ENCODE data around the gene SLC26A1.

DNA sequence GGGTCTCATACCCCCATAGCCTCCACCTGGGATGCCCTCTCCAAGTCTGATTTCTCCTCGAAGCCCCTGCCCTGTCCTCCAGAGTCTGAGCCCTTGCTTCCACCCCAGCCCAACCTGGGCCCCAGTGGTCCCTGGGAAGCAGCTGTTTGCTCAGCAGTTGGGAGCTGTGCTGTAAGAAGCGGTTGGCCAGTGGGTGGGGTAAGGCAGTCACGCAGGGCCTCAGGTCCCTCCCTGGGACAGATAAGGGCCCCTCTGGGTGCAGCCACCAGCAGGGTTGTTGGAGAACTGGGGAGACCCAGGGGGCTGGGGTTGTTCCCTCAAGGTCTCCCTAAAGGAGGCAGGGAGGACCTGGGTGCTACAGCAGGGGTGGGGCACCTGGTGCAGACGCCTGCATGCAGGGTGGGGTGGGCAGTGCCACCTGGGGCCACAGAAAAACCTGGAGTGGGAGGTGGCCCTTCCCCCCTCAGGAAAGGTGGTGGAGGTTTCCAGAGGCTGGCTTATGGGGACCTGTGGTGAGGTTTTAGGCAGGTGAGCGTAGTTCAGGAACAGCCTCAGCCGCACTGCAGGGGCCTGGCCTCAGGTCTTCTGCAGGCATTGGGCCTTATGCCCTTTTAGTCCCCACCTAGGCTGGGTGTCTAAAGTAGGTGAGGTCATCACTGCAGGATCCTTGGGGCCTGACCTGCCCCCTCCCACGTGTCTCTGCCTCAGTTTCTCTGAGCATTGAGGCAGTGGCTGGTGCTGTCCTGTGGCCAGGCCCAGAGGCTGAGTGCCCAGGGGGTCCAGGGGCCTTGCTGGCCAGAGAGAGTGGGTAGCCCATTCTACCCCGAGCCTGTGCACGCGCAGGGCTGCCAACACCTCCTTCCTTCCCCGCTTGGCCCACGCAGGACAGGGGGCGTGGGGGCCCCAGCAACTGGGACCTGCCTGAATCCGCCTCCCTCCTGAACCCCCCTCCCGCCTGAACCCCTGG is 3.1 kb upstream of the SLC26A1 start:
- TF ChIP-seq, protein P1, sequence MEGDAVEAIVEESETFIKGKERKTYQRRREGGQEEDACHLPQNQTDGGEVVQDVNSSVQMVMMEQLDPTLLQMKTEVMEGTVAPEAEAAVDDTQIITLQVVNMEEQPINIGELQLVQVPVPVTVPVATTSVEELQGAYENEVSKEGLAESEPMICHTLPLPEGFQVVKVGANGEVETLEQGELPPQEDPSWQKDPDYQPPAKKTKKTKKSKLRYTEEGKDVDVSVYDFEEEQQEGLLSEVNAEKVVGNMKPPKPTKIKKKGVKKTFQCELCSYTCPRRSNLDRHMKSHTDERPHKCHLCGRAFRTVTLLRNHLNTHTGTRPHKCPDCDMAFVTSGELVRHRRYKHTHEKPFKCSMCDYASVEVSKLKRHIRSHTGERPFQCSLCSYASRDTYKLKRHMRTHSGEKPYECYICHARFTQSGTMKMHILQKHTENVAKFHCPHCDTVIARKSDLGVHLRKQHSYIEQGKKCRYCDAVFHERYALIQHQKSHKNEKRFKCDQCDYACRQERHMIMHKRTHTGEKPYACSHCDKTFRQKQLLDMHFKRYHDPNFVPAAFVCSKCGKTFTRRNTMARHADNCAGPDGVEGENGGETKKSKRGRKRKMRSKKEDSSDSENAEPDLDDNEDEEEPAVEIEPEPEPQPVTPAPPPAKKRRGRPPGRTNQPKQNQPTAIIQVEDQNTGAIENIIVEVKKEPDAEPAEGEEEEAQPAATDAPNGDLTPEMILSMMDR (IDR thresholded peaks at IDR 0.05), result no peak
- no peak for TF ChIP-seq POLR2A (IDR thresholded peaks at IDR 0.05)
